HG03060 (cell line): ENCODE data around the gene FUS.
"Not testable (repeated sequence)": the region's sequence is repeated elsewhere in the genome, so short reads cannot be mapped to it uniquely, and the experiment has no call there.

Source experiments
- ATAC-seq: cut with Tn5 transposase; IDR thresholded peaks from one replicate; pipeline ENCODE4 v1.9.1; 2021; ENCODE audit warnings: low read depth, moderate number of reproducible peaks; ENCODE audit not compliant: unreplicated experiment

Gene FUS

DNA sequence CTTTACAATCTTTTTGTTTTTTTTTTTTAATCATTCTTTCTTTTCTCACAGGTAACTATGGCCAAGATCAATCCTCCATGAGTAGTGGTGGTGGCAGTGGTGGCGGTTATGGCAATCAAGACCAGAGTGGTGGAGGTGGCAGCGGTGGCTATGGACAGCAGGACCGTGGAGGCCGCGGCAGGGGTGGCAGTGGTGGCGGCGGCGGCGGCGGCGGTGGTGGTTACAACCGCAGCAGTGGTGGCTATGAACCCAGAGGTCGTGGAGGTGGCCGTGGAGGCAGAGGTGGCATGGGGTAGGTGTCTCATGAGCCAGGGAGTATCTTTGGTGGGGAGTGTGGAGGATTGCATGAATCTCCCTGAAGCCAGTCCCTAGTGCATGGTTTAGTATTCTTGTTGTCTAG lies 4.9 kb downstream of the FUS start:
- no peak for ATAC-seq

GRCh38 chr16:31185339-31185738 lies 5.4 kb downstream of the FUS start:
- ATAC-seq = no peak

- ATAC-seq = no peak
These were observed 6.2 kb downstream of the FUS start for GRCh38 chr16:31186176-31186575.

GRCh38 chr16:31186930-31187807 lies 7.2 kb downstream of the FUS start:
- ATAC-seq = no peak

- ATAC-seq = no peak
These were observed 7.9 kb downstream of the FUS start for GRCh38 chr16:31187808-31188189.

GRCh38 chr16:31188450-31189411 lies 8.8 kb downstream of the FUS start:
- no peak for ATAC-seq

DNA sequence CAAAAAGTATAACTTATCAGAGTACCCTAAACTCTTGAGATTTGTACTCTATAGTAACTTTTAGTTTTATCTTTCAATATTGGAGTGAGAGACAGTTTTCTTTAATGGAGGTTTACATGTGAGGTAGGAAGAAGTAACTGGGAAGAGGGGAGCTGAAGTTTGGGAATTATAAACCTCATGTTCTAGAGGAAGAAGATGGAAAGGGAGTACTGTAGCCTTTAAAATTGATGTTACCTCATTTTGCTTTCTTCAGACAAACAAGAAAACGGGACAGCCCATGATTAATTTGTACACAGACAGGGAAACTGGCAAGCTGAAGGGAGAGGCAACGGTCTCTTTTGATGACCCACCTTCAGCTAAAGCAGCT lies 9.5 kb downstream of the FUS start:
- ATAC-seq = no peak

- no peak for ATAC-seq
These were observed 10.1 kb downstream of the FUS start for GRCh38 chr16:31190061-31190460.

GRCh38 chr16:31190818-31191444 lies 11.0 kb downstream of the FUS start:
- ATAC-seq = no peak

GRCh38 chr16:31191697-31192428 lies 11.9 kb downstream of the FUS start:
- no peak for ATAC-seq

GRCh38 chr16:31192856-31193642 lies 13.1 kb downstream of the FUS start:
- no peak for ATAC-seq

DNA sequence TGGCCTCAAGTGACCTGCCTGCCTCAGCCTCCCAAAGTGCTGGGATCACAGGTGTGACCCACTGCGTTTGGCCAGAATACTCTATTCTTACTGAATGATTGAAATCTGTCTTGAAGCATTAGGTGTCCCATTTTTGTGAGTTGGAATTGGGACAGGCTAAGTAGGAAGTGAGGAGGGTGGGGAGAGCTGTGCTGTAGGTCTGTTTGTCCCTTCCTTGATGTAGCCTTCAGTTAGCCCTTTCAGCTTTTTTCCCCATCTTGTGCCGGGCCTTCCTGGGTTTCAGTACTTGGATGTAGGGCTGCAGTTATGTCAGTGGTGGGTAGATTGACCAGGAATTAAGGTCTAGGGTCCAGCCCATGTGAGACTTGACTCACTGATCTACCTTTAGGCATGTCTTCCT lies 13.9 kb downstream of the FUS start:
- ATAC-seq = no peak

DNA sequence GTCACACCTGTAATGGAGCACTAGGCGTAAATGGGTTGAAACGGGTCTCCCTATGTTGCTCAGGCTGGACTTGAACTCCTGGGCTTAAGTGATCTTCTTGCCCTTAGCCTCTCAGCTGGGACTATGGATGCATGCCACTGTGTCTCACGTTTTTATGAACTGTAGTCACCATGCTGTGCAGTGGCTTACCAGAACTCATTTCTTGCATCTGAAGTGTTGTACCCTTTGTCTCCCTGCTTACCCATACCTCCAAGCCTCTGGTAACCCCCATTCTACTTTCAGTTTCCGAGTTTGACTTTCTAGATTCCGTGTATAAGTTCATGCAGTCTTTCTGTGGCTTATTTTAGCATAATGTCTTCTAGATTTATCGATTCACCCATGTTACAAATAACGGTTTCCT lies 15.0 kb downstream of the FUS start:
- ATAC-seq = no peak

GRCh38 chr16:31195861-31196260 lies 15.9 kb downstream of the FUS start:
- not testable (repeated sequence) for ATAC-seq

DNA sequence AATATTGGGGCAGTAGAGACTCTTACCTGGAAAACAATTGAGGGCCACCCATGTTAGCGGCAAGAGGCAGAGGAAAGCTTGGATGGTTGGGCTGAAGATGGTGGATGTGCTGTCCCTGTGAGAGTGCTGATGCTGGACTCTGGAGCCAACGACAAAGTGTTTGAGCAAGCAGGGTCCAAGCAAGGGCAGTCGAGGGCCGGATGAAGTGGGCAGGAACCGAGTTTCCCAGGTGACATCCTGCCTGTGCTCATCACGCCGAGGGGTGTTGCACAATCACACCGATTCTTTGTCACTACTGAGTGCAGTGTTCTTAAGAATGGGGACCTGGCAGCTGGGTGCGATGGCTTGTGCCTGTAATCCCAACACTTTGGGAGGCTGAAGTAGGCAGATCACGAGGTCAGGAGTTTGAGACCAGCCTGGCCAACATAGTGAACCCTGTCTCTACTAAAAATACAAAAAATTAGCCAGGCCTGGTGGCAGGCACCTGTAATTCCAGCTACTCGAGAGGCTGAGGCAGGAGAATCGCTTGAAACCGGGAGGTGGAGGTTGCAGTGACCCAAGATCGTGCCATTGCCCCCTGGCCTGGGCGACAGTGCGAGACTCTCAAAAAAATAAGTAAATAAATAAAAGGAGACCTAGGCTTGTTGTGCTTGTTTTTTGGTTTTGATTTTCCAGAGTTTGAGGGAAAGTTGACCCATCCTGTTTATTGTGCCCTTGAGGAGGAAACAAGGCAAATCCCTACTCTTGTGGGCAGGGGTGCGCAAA lies 16.6 kb downstream of the FUS start:
- no peak for ATAC-seq

DNA sequence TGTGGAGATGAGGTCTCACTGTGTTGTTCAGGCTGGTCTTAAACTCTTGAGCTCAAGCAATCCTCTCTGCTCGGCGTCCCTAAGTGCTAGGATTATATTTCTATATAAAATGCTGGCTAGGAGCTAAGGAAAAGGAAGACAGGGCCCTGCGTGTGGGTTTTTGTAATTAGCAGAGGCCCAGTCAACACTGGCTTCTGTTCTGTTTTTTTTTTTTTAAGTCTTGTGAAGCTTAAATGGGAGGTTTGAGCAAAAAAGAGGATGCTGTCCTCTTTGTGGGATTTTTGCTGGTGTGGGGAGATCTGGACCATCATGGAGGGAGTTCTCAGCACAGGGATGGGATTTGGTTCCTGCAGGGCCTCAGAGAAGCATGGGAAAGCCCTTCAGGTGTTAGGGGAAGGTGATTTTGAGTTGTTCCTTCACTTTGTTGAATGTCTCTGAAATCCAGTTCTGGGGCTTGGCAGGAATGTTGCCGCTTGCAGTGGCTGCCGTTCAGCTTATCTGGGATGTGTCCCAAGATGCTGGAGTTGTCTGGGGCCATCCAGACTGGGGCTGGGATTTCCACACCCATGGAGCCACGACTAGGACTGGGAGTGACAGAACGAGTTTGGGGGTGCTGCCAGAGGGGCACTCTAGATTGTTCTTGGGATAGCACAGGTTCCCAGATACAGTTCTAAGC lies 18.4 kb downstream of the FUS start:
- ATAC-seq = no peak

DNA sequence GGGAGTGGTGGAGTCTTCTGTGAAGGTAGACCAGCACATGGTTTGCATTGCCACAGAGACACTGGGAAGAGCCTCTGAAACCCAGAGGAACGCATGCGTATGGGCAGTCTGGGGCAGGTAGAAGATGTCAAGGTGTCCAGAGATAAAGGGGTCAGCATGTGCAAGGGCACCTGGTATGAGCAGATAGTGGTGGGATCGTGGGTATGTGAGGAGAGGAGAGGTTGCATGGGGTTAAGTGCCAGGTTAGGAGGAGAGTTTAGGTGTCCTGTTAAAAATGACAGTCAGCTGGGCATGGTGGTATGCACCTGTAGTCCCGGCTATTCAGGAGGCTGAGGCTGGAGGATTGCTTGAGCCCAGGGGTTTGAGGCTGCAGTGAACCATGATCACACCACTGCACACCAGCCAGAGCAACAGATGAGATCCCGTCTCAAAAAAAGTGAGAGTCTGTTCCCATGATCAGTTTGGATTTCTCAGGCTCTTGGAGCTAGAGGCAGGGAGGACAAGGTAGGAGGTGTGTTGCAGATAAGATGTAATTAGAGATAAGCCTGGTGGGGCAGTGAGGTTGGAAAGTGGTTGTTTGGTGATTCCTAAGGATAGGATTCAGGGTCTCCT lies 19.6 kb downstream of the FUS start:
- no peak for ATAC-seq

GRCh38 chr16:31200111-31200510 lies 20.2 kb downstream of the FUS start:
- not testable (repeated sequence) for ATAC-seq
